OCI-LY1 (cell line): ENCODE data around the gene APOBEC4.

ENCODE experiments used
- H2AFZ ChIP-seq: fragments of 200-600 bp; sonication (generic), shearing (Covaris generic); 2 replicates; pipeline ENCODE4 v1.6.0; 2014; ENCODE audit warnings: antibody characterized with exemption, mild to moderate bottlenecking, low read length
- H3F3A ChIP-seq: fragments of 200-600 bp; sonication (generic), shearing (Covaris generic); 2 replicates; pipeline ENCODE4 v1.6.0; 2014; ENCODE audit warnings: mild to moderate bottlenecking, antibody characterized with exemption, low read length, moderate library complexity; ENCODE audit not compliant: insufficient read depth
- H3K27ac ChIP-seq: fragments of 200-600 bp; sonication (generic); 2 replicates; pipeline ENCODE4 v1.5.1; 2014; ENCODE audit warnings: low read length, mixed run types, mild to moderate bottlenecking, low read depth; ENCODE audit not compliant: poor library complexity, severe bottlenecking
- H3K27me3 ChIP-seq: fragments of 200-600 bp; sonication (generic); 2 replicates; pipeline ENCODE4 v1.6.0; 2014; ENCODE audit warnings: antibody characterized with exemption, mild to moderate bottlenecking, low read length, moderate library complexity; ENCODE audit not compliant: insufficient read depth
- H3K36me3 ChIP-seq: fragments of 200-600 bp; sonication (generic); 2 replicates; pipeline ENCODE4 v1.6.1; 2014; ENCODE audit warnings: mild to moderate bottlenecking, antibody characterized with exemption, low read length, moderate library complexity, mixed read lengths; ENCODE audit not compliant: insufficient read depth
- H3K4me1 ChIP-seq: fragments of 200-600 bp; sonication (generic); 2 replicates; pipeline ENCODE4 v1.5.1; 2014; ENCODE audit warnings: mild to moderate bottlenecking, low read length, moderate library complexity; ENCODE audit not compliant: insufficient read depth, severe bottlenecking
- H3K4me2 ChIP-seq: fragments of 200-600 bp; sonication (generic), shearing (Covaris generic); 2 replicates; pipeline ENCODE4 v1.6.1; 2014; ENCODE audit warnings: low read length
- H3K4me3 ChIP-seq: fragments of 200-600 bp; sonication (generic); 2 replicates; pipeline ENCODE4 v1.5.1; 2014; ENCODE audit warnings: low read length, low read depth, mild to moderate bottlenecking, mixed read lengths; ENCODE audit not compliant: poor library complexity, severe bottlenecking
- H3K79me2 ChIP-seq: fragments of 200-600 bp; shearing (Covaris generic); 2 replicates; pipeline ENCODE4 v1.6.1; 2016; ENCODE audit warnings: mixed run types, low read length, mixed read lengths; ENCODE audit not compliant: insufficient read depth
- H3K9ac ChIP-seq: fragments of 200-600 bp; sonication (generic), shearing (Covaris generic); 2 replicates; pipeline ENCODE4 v1.6.1; 2014; ENCODE audit warnings: mild to moderate bottlenecking, low read length, mixed read lengths
- H3K9me2 ChIP-seq: fragments of 200-600 bp; sonication (generic), shearing (Covaris generic); 2 replicates; pipeline ENCODE4 v1.6.1; 2014; ENCODE audit warnings: low read depth, mild to moderate bottlenecking, low read length, mixed read lengths
- H3K9me3 ChIP-seq: fragments of 200-600 bp; shearing (Covaris generic); 2 replicates; pipeline ENCODE4 v1.6.1; 2014; ENCODE audit warnings: low read length, mixed read lengths
- H4K20me1 ChIP-seq: fragments of 200-600 bp; sonication (generic), shearing (Covaris generic); 2 replicates; pipeline ENCODE4 v1.6.0; 2016; ENCODE audit warnings: mild to moderate bottlenecking, low read length; ENCODE audit not compliant: insufficient read depth
- EZH2 ChIP-seq: fragments of 200-600 bp; sonication (generic), shearing (Covaris generic); IDR thresholded peaks from 2 replicates; pipeline ENCODE4 v1.8.0; 2017; ENCODE audit warnings: borderline replicate concordance, mixed run types, mild to moderate bottlenecking, antibody characterized with exemption, low read length, moderate library complexity, mixed read lengths
- TF ChIP-seq, protein P1 (sequence below): fragments of 200-600 bp; sonication (generic), shearing (Covaris generic); IDR thresholded peaks from 2 replicates; pipeline ENCODE4 v1.5.1; 2017; ENCODE audit warnings: mild to moderate bottlenecking, antibody characterized with exemption, low read length, moderate library complexity, mixed read lengths

APOBEC4 gene

GRCh38 chr1:183689762-183690204 lies 36.7 kb upstream of the APOBEC4 start:
- H3K9ac ChIP-seq = no peak overlapping the region
- no peak overlapping the region for H2AFZ ChIP-seq
- H3K27ac ChIP-seq = no peak overlapping the region
- H3K9me3 ChIP-seq = no peaks in the 10 kb centered on the region
- H4K20me1 ChIP-seq = no peaks in the 10 kb centered on the region
- H3K9me2 ChIP-seq = no peaks in the 10 kb centered on the region
- no peaks in the 10 kb centered on the region for H3K36me3 ChIP-seq
- H3K27me3 ChIP-seq = no peaks in the 10 kb centered on the region
- no peaks in the 10 kb centered on the region for H3K4me1 ChIP-seq
- TF ChIP-seq EZH2 = no peak
- TF ChIP-seq, protein P1, sequence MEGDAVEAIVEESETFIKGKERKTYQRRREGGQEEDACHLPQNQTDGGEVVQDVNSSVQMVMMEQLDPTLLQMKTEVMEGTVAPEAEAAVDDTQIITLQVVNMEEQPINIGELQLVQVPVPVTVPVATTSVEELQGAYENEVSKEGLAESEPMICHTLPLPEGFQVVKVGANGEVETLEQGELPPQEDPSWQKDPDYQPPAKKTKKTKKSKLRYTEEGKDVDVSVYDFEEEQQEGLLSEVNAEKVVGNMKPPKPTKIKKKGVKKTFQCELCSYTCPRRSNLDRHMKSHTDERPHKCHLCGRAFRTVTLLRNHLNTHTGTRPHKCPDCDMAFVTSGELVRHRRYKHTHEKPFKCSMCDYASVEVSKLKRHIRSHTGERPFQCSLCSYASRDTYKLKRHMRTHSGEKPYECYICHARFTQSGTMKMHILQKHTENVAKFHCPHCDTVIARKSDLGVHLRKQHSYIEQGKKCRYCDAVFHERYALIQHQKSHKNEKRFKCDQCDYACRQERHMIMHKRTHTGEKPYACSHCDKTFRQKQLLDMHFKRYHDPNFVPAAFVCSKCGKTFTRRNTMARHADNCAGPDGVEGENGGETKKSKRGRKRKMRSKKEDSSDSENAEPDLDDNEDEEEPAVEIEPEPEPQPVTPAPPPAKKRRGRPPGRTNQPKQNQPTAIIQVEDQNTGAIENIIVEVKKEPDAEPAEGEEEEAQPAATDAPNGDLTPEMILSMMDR = no peak
- no peak overlapping the region for H3K4me2 ChIP-seq
- H3K4me3 ChIP-seq = no peak overlapping the region
- H3F3A ChIP-seq = no peaks in the 10 kb centered on the region
- no peaks in the 10 kb centered on the region for H3K79me2 ChIP-seq

DNA sequence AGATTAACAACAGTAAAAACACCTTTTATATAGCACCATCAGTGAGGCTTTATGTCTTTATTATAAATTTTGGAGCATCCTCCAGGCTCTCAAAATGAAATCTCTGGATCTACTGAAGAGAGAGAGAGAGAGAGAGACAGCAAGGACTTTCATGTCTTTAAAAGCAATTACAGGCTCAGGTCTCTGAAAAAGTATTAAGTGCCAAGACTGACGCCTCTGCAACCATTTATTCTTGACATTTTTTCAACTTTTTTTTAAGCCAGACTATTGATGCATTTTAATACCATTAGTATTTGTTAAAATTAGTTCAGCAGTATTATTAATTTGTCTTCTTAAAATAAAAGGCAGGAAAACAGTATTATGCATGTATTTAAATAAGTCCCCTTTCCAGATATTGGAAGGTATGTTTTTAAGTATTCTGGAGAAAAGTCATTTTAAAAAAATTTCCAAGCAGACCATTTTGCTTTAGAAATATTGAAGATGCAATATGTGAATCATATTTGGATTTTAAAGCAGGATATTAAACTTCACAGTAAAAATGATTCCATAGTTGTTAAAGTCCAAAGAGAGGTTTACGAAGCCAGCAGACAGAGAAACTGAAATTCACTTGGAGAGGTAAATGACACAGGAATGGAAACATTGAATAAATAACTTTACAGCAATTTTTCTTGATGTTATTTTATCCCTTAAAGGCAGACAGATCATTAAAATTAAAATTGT lies 35.4 kb upstream of the APOBEC4 start:
- Histone ChIP-seq H3F3A (no peaks in the 10 kb centered on the region), H3K79me2 (no peaks in the 10 kb centered on the region), H2AFZ (no peak overlapping the region)

GRCh38 chr1:183687546-183688304 lies 34.6 kb upstream of the APOBEC4 start:
- H3K4me3 ChIP-seq = no peak overlapping the region
- no peak overlapping the region for H2AFZ ChIP-seq
- H3K9ac ChIP-seq = no peak overlapping the region
- H3K4me1 ChIP-seq = no peaks in the 10 kb centered on the region
- H3K4me2 ChIP-seq = no peak overlapping the region
- no peaks in the 10 kb centered on the region for H3K79me2 ChIP-seq
- no peaks in the 10 kb centered on the region for H3F3A ChIP-seq
- no peaks in the 10 kb centered on the region for H4K20me1 ChIP-seq
- no peaks in the 10 kb centered on the region for H3K9me2 ChIP-seq
- no peaks in the 10 kb centered on the region for H3K36me3 ChIP-seq
- H3K9me3 ChIP-seq = no peaks in the 10 kb centered on the region
- H3K27me3 ChIP-seq = no peaks in the 10 kb centered on the region
- TF ChIP-seq, protein P1 = no peak
- no peak for TF ChIP-seq EZH2
- no peak overlapping the region for H3K27ac ChIP-seq

More for the DNA sequence above, 35.4 kb upstream of the APOBEC4 start:
- H3K27ac ChIP-seq = no peak overlapping the region
- no peaks in the 10 kb centered on the region for H3K36me3 ChIP-seq
- H3K4me1 ChIP-seq = no peaks in the 10 kb centered on the region
- H4K20me1 ChIP-seq = no peaks in the 10 kb centered on the region
- no peaks in the 10 kb centered on the region for H3K27me3 ChIP-seq
- no peaks in the 10 kb centered on the region for H3K9me3 ChIP-seq
- H3K9ac ChIP-seq = no peak overlapping the region
- H3K4me3 ChIP-seq = no peak overlapping the region
- H3K4me2 ChIP-seq = no peak overlapping the region
- TF ChIP-seq, protein P1 = no peak
- TF ChIP-seq EZH2 = no peak
- no peaks in the 10 kb centered on the region for H3K9me2 ChIP-seq
